Right cardiac atrium (tissue), 5 donors: ENCODE measurements around the gene CRYL1. TPM values are rescaled to one million over a fixed set of nuclear protein-coding genes. Genes with fewer than 3 reads are reported as not detected.
A peak's percentile ranks its signal among the peaks of the same experiment; 100 is the strongest.

ENCODE experiments used
- ATAC-seq, 2 donors: fragments of 200-7000 bp; cut with Tn5 transposase; one replicate each; pipeline versions ENCODE4 v1.8.0 to v1.9.1; 2020; ENCODE audit warnings: moderate library complexity in 2 of 2, mild to moderate bottlenecking in 1 of 2
- DNase-seq, 3 donors: peaks; one replicate each; pipeline ENCODE4 v3.0.0-alpha.2; 2020
- H3K27ac ChIP-seq: one replicate; pipeline ENCODE4 v1.5.1; 2013; ENCODE audit warnings: mild to moderate bottlenecking, low read length, control low read depth, moderate library complexity
- H3K27me3 ChIP-seq: one replicate; pipeline ENCODE4 v1.6.1; 2013; ENCODE audit not compliant: control insufficient read depth, insufficient read depth
- H3K4me1 ChIP-seq: one replicate; pipeline ENCODE4 v1.6.1; 2013; ENCODE audit warnings: low read length; ENCODE audit not compliant: control insufficient read depth, insufficient read depth
- H3K4me3 ChIP-seq: one replicate; pipeline ENCODE4 v1.5.1; 2013; ENCODE audit warnings: low read length, control low read depth
- H3K9me3 ChIP-seq: one replicate; pipeline ENCODE4 v1.6.1; 2013; ENCODE audit warnings: low read length; ENCODE audit not compliant: control insufficient read depth
- WGBS: extraction: QIAGEN DNeasy Blood & Tissue Kit; methylation state at CpG from one replicate; pipeline ENCODE4 v1.1.7; 2013; 5-methylcytosine and 5-hydroxymethylcytosine counted together
- intact Hi-C, 4 donors: fragments of 100-400 bp; cut with DNase I; formaldehyde crosslinking; loops; one replicate each; pipeline versions ENCODE4 v1.11.0 to v1.14.0; 2022 to 2023
- polyA plus RNA-seq: library from polyadenylated mRNA; stranded (reverse); fragments of 200-250 nt; gene quantifications from one replicate; pipeline ENCODE4 v1.2.3, GENCODE V29; 2013
- total RNA-seq, 4 donors: library from RNA; stranded (reverse); fragmentation: NEBNext Ultra II Directional; extraction: Animal tissue kit (Norgen Biotek cat#: 25700); gene quantifications; one replicate each; pipeline ENCODE4 v1.2.1, GENCODE V29; 2021
- donor health status: healthy with polysubstance abuse.
- donor health status: DM: no; HTN: yes; CAD: no.
- donor health status: DM: no; HTN: no; CAD: no.
- donor health status: DM: no; HTN: yes; CAD: no; lungs with severe emphysema.
- donor health status: DM: yes; HTN: yes; CAD: no.

The CRYL1 gene
- total and polyA plus RNA-seq, 5 donors: 29.3 to 41.8 (median 33.1) TPM

GRCh38 chr13:20491926-20492435 lies 33.7 kb downstream of the CRYL1 start:
- Histone ChIP-seq H3K9me3 (no peaks in the 10 kb centered on the region), H3K27me3 (no peaks in the 10 kb centered on the region), H3K27ac (no peak overlapping the region), H3K4me1 (peaks cover 3% of the 10 kb centered on the region), H3K4me3 (no peak overlapping the region)
- no peak for DNase-seq
- 76% methylated on average over 4 of the region's 4 CpGs for WGBS
- intact Hi-C loops: loop anchor here (5.0 to 10.0 kb wide), 5 partner anchors 203 to 433 kb away; partner anchors contain the start of gene GJB2 (in 1 of the 4)
- no peak for ATAC-seq

- intact Hi-C loops: loop anchor here in 2 of 4 donors (10.0 kb wide), 1 partner anchor 295 kb away; the partner anchor contains the start of gene GJB2 (in 2 of the 2)
- Histone ChIP-seq H3K27ac (no peak overlapping the region), H3K4me3 (no peak overlapping the region), H3K9me3 (no peaks in the 10 kb centered on the region), H3K4me1 (no peaks in the 10 kb centered on the region), H3K27me3 (no peaks in the 10 kb centered on the region)
- DNase-seq (no peak), ATAC-seq (peak; percentile 55 to 64)
- 58% methylated on average over 4 of the region's 4 CpGs for WGBS
Observed at GRCh38 chr13:20489185-20489820, 36.4 kb downstream of the CRYL1 start.

GRCh38 chr13:20487927-20488326 lies 37.7 kb downstream of the CRYL1 start:
- no peak for ATAC-seq
- no peak for DNase-seq
- Histone ChIP-seq H3K27ac (no peak overlapping the region), H3K4me3 (no peak overlapping the region), H3K4me1 (no peaks in the 10 kb centered on the region), H3K9me3 (no peaks in the 10 kb centered on the region), H3K27me3 (no peaks in the 10 kb centered on the region)
- 70% methylated on average over 3 of the region's 3 CpGs for whole genome bisulfite sequencing
- intact Hi-C loops: loop anchor here in 2 of 4 donors (10.0 kb wide), 1 partner anchor 293 kb away; the partner anchor contains the start of gene GJB2 (in 2 of the 2)

- 93% methylated on average over 6 of the region's 6 CpGs for WGBS
- ATAC-seq: no peak
- intact Hi-C loops: loop anchor here in 2 of 4 donors (10.0 kb wide), 1 partner anchor 288 kb away; the partner anchor contains the start of gene GJB2 (in 2 of the 2)
- H3K27ac ChIP-seq: no peak overlapping the region
- no peaks in the 10 kb centered on the region for H3K27me3 ChIP-seq
- H3K4me1 ChIP-seq: no peaks in the 10 kb centered on the region
- no peak for DNase-seq
- H3K4me3 ChIP-seq: no peak overlapping the region
- no peaks in the 10 kb centered on the region for H3K9me3 ChIP-seq
Observed at GRCh38 chr13:20482787-20483186, 42.9 kb downstream of the CRYL1 start.

- intact Hi-C loops: loop anchor here in 2 of 4 donors (10.0 kb wide), 1 partner anchor 288 kb away; the partner anchor contains the start of gene GJB2 (in 2 of the 2)
- peak; percentile 63 to 73 for ATAC-seq
- Histone ChIP-seq H3K9me3 (no peaks in the 10 kb centered on the region), H3K27ac (no peak overlapping the region), H3K27me3 (no peaks in the 10 kb centered on the region), H3K4me3 (no peak overlapping the region), H3K4me1 (no peaks in the 10 kb centered on the region)
- WGBS: 55% methylated on average over 11 of the region's 11 CpGs
- DNase-seq: peak in 1 of 3 donors; percentile 50
Observed at GRCh38 chr13:20482275-20482761, 43.3 kb downstream of the CRYL1 start.

- ATAC-seq (no peak), DNase-seq (no peak)
- Histone ChIP-seq H3K9me3 (no peaks in the 10 kb centered on the region), H3K27ac (no peak overlapping the region), H3K4me3 (no peak overlapping the region), H3K27me3 (no peaks in the 10 kb centered on the region), H3K4me1 (no peaks in the 10 kb centered on the region)
- WGBS: 97% methylated on average over 3 of the region's 3 CpGs
- intact Hi-C loops: no loop called here
Observed at GRCh38 chr13:20477394-20477793, 48.3 kb downstream of the CRYL1 start.

- Histone ChIP-seq H3K4me1 (no peaks in the 10 kb centered on the region), H3K27ac (no peak overlapping the region), H3K4me3 (no peak overlapping the region), H3K27me3 (no peaks in the 10 kb centered on the region), H3K9me3 (no peaks in the 10 kb centered on the region)
- 67% methylated on average over 18 of the region's 18 CpGs for WGBS
- ATAC-seq: peak; percentile 34 to 47
- intact Hi-C loops: no loop called here
- no peak for DNase-seq
Observed at GRCh38 chr13:20475927-20476691, 49.5 kb downstream of the CRYL1 start.

- intact Hi-C loops: no loop called here
- Histone ChIP-seq H3K4me1 (no peaks in the 10 kb centered on the region), H3K27me3 (no peaks in the 10 kb centered on the region), H3K9me3 (no peaks in the 10 kb centered on the region), H3K4me3 (no peak overlapping the region), H3K27ac (no peak overlapping the region)
- ATAC-seq: no peak
- 97% methylated on average over 3 of the region's 3 CpGs for WGBS
- DNase-seq: no peak
Observed at GRCh38 chr13:20474515-20474914, 51.1 kb downstream of the CRYL1 start.

GRCh38 chr13:20473888-20474287 lies 51.8 kb downstream of the CRYL1 start:
- Histone ChIP-seq H3K27me3 (no peaks in the 10 kb centered on the region), H3K9me3 (no peaks in the 10 kb centered on the region), H3K27ac (no peak overlapping the region), H3K4me3 (no peak overlapping the region), H3K4me1 (no peaks in the 10 kb centered on the region)
- DNase-seq: no peak
- intact Hi-C loops: no loop called here
- 83% methylated on average over 6 of the region's 6 CpGs for WGBS
- ATAC-seq: no peak

- no peak for DNase-seq
- ATAC-seq: no peak
- 94% methylated on average over 14 of the region's 14 CpGs for WGBS
- H3K27me3 ChIP-seq: no peaks in the 10 kb centered on the region
- no peak overlapping the region for H3K4me3 ChIP-seq
- intact Hi-C loops: no loop called here
- H3K4me1 ChIP-seq: no peaks in the 10 kb centered on the region
- H3K9me3 ChIP-seq: no peaks in the 10 kb centered on the region
- no peak overlapping the region for H3K27ac ChIP-seq
Observed at GRCh38 chr13:20473139-20473538, 52.5 kb downstream of the CRYL1 start.

GRCh38 chr13:20472531-20472930 lies 53.1 kb downstream of the CRYL1 start:
- H3K4me1 ChIP-seq: no peaks in the 10 kb centered on the region
- ATAC-seq (no peak), DNase-seq (no peak)
- H3K9me3 ChIP-seq: no peaks in the 10 kb centered on the region
- intact Hi-C loops: no loop called here
- no peaks in the 10 kb centered on the region for H3K27me3 ChIP-seq
- no peak overlapping the region for H3K27ac ChIP-seq
- 93% methylated on average over 8 of the region's 8 CpGs for WGBS
- H3K4me3 ChIP-seq: no peak overlapping the region
